Thyroid gland (tissue), 4 donors: ENCODE results near the gene LPAR1.

ENCODE experiments used
- CTCF ChIP-seq, 6 experiments: fragments of 200-600 bp in 3 of 6; fragments of 450-650 bp in 3 of 6; sonication (generic) in 3 of 6; IDR thresholded peaks; one replicate each; pipeline ENCODE4 v1.5.1; 2016 to 2019; ENCODE audit warnings: antibody characterized with exemption in 6 of 6, mild to moderate bottlenecking in 2 of 6, inconsistent platforms in 1 of 6, moderate library complexity in 1 of 6
- POLR2A ChIP-seq, 2 donors: fragments of 450-650 bp; IDR thresholded peaks; one replicate each; pipeline ENCODE4 v1.6.1; 2017; ENCODE audit warnings: antibody characterized with exemption in 2 of 2, mild to moderate bottlenecking in 2 of 2, moderate library complexity in 1 of 2

DNA sequence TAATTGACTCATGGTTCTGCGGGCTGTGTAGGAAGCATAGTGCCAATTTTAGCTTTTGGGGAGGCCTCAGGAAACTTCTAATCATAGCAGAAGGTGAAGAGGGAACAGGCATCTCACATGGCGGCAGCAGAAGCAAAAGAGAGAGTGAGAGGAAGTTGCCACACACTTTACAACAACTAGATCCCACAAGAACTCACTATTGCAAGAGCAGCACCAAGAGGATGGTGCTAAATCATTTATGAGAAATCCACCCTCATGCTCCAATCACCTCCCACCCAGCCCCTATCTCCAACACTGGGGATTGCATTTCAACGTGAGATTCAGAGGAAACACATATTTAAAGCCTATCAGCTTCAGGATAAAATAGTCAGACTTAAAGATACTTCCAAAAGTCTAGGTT lies 36.1 kb upstream of the LPAR1 start:
- no peak for TF ChIP-seq CTCF (IDR thresholded peaks at IDR 0.05)
- TF ChIP-seq POLR2A (IDR thresholded peaks at IDR 0.05), result no peak
